ENCODE data around the gene CFLAR. TPM values are rescaled to one million over a fixed set of nuclear protein-coding genes. Genes with fewer than 3 reads are reported as not detected.

The CFLAR gene
- total RNA-seq, 1 donor from 2014 or later, result 241 TPM

GRCh38 chr2:201073071-201073470 is 42.9 kb upstream of the CFLAR start:
- H3K27ac Mint-ChIP-seq (ENCODE audit: unreplicated experiment), result no peak overlapping the region
- TF ChIP-seq CTCF (IDR thresholded peaks at IDR 0.05; ENCODE audit: unreplicated experiment), result no peak
- peaks cover 3% of the 10 kb centered on the region for H3K27me3 Mint-ChIP-seq (ENCODE audit: unreplicated experiment)
- H3K4me1 Mint-ChIP-seq (ENCODE audit: unreplicated experiment), result peaks cover 35% of the 10 kb centered on the region
- H3K9me3 Mint-ChIP-seq (ENCODE audit: unreplicated experiment), result no peaks in the 10 kb centered on the region
- H3K4me3 Mint-ChIP-seq (ENCODE audit: unreplicated experiment), result peak overlapping the region; percentile 73
- peaks cover 5% of the 10 kb centered on the region for H3K36me3 Mint-ChIP-seq (ENCODE audit: low read depth, unreplicated experiment)
- no peak for DNase-seq (ENCODE audit: low spot score)

- no peak for DNase-seq (ENCODE audit: low spot score)
- peaks cover 23% of the 10 kb centered on the region for H3K4me1 Mint-ChIP-seq (ENCODE audit: unreplicated experiment)
- H3K27ac Mint-ChIP-seq (ENCODE audit: unreplicated experiment), result peak overlapping the region; percentile 26
- no peaks in the 10 kb centered on the region for H3K9me3 Mint-ChIP-seq (ENCODE audit: unreplicated experiment)
- TF ChIP-seq CTCF (IDR thresholded peaks at IDR 0.05; ENCODE audit: unreplicated experiment), result no peak
- peaks cover 8% of the 10 kb centered on the region for H3K36me3 Mint-ChIP-seq (ENCODE audit: low read depth, unreplicated experiment)
- H3K4me3 Mint-ChIP-seq (ENCODE audit: unreplicated experiment), result no peak overlapping the region
- peaks cover 2% of the 10 kb centered on the region for H3K27me3 Mint-ChIP-seq (ENCODE audit: unreplicated experiment)
These were observed 41.0 kb upstream of the CFLAR start for GRCh38 chr2:201074996-201075395.

GRCh38 chr2:201084863-201085262 is 31.1 kb upstream of the CFLAR start:
- no peak overlapping the region for H3K4me3 Mint-ChIP-seq (ENCODE audit: unreplicated experiment)
- H3K27me3 Mint-ChIP-seq (ENCODE audit: unreplicated experiment), result no peaks in the 10 kb centered on the region
- H3K4me1 Mint-ChIP-seq (ENCODE audit: unreplicated experiment), result no peaks in the 10 kb centered on the region
- no peaks in the 10 kb centered on the region for H3K9me3 Mint-ChIP-seq (ENCODE audit: unreplicated experiment)
- TF ChIP-seq CTCF (IDR thresholded peaks at IDR 0.05; ENCODE audit: unreplicated experiment), result no peak
- peaks cover 20% of the 10 kb centered on the region for H3K36me3 Mint-ChIP-seq (ENCODE audit: low read depth, unreplicated experiment)
- no peak overlapping the region for H3K27ac Mint-ChIP-seq (ENCODE audit: unreplicated experiment)
- DNase-seq (ENCODE audit: low spot score), result no peak

- Mint-ChIP-seq H3K9me3 (ENCODE audit: unreplicated experiment) (no peaks in the 10 kb centered on the region), H3K27me3 (ENCODE audit: unreplicated experiment) (no peaks in the 10 kb centered on the region), H3K36me3 (ENCODE audit: low read depth, unreplicated experiment) (peaks cover 10% of the 10 kb centered on the region), H3K4me1 (ENCODE audit: unreplicated experiment) (no peaks in the 10 kb centered on the region), H3K27ac (ENCODE audit: unreplicated experiment) (no peak overlapping the region), H3K4me3 (ENCODE audit: unreplicated experiment) (peak overlapping the region; percentile 22)
- no peak for DNase-seq (ENCODE audit: low spot score)
- no peak for TF ChIP-seq CTCF (IDR thresholded peaks at IDR 0.05; ENCODE audit: unreplicated experiment)
These were observed 25.4 kb upstream of the CFLAR start for GRCh38 chr2:201090574-201090973.

GRCh38 chr2:201093573-201093972 is 22.4 kb upstream of the CFLAR start:
- Mint-ChIP-seq H3K36me3 (ENCODE audit: low read depth, unreplicated experiment) (no peaks in the 10 kb centered on the region), H3K27me3 (ENCODE audit: unreplicated experiment) (peaks cover 2% of the 10 kb centered on the region), H3K4me3 (ENCODE audit: unreplicated experiment) (no peak overlapping the region), H3K27ac (ENCODE audit: unreplicated experiment) (no peak overlapping the region), H3K4me1 (ENCODE audit: unreplicated experiment) (no peaks in the 10 kb centered on the region), H3K9me3 (ENCODE audit: unreplicated experiment) (no peaks in the 10 kb centered on the region)
- no peak for DNase-seq (ENCODE audit: low spot score)
- TF ChIP-seq CTCF (IDR thresholded peaks at IDR 0.05; ENCODE audit: unreplicated experiment), result no peak
